Left lung (tissue), 8 donors: ENCODE results near the gene ITGB4. TPM values are rescaled to one million over a fixed set of nuclear protein-coding genes. Genes with fewer than 3 reads are reported as not detected.

Experiments
- microRNA-seq, 2 donors: library from miRNA; unstranded; fragments of <30 nt; microRNA quantifications; one replicate each; pipeline ENCODE4, GENCODE V29; 2019
- polyA plus RNA-seq, 6 donors: library from polyadenylated mRNA; unstranded; fragments of 120-200 nt; gene quantifications; one replicate each; pipeline ENCODE4 v1.2.1, GENCODE V29; 2013; ENCODE audit not compliant: insufficient read length in 6 of 6
- total RNA-seq, 2 donors: library from RNA; stranded (reverse); fragmentation: NEBNext Ultra II Directional; extraction: Animal tissue kit (Norgen Biotek cat#: 25700); gene quantifications; one replicate each; pipeline ENCODE4 v1.2.1, GENCODE V29; 2021
- donor health status: DM: no; HTN: yes; CAD: no.
- donor health status: DM: no; HTN: no; CAD: no.

Gene ITGB4
- total and polyA plus RNA-seq, 8 donors = 4.6 to 54.8 (median 9.5) TPM

Small RNAs within 50 kb of the gene (microRNA-seq; reads per million reads assigned to microRNA genes)
- 0.34 to 1.1 reads per million in 2 donors for gene MIR4738

Other genes starting within 250 kb of the ITGB4 start
- 10 to 100 TPM; 43.8 to 74.4 TPM for gene CASKIN2, start 205.9 kb upstream of the ITGB4 start, total RNA-seq
- 10 to 100 TPM; 17.9 to 31.3 (median 26.0) TPM for gene CASKIN2, start 205.9 kb upstream of the ITGB4 start, polyA plus RNA-seq
- gene TSEN54, start 204.9 kb upstream of the ITGB4 start, total RNA-seq = 10 to 100 TPM; 15.8 to 22.9 TPM
- gene TSEN54, start 204.9 kb upstream of the ITGB4 start, polyA plus RNA-seq = 10 to 100 TPM; 38.4 to 54.0 (median 41.9) TPM
- 100 to 1,000 TPM; 161 to 173 TPM for gene LLGL2, start 195.8 kb upstream of the ITGB4 start, total RNA-seq
- gene LLGL2, start 195.8 kb upstream of the ITGB4 start, polyA plus RNA-seq = 10 to 100 TPM; 38.0 to 66.0 (median 48.1) TPM
- gene MYO15B, start 133.7 kb upstream of the ITGB4 start, total RNA-seq = 100 to 1,000 TPM; 125 to 127 TPM
- 100 to 1,000 TPM; 163 to 350 (median 238) TPM for gene MYO15B, start 133.7 kb upstream of the ITGB4 start, polyA plus RNA-seq
- 1 to 10 TPM; 1.0 to 1.7 TPM for gene SMIM5, start 88.0 kb upstream of the ITGB4 start, total RNA-seq
- gene SMIM5, start 88.0 kb upstream of the ITGB4 start, polyA plus RNA-seq = 1 to 10 TPM; 1.7 to 3.4 (median 2.4) TPM
- gene RECQL5, start 54.3 kb upstream of the ITGB4 start, total RNA-seq = 10 to 100 TPM; 28.5 to 35.5 TPM
- 10 to 100 TPM; 28.9 to 43.0 (median 35.8) TPM for gene RECQL5, start 54.3 kb upstream of the ITGB4 start, polyA plus RNA-seq
- 10 to 100 TPM; 58.9 to 80.8 TPM for gene SAP30BP, start 54.1 kb upstream of the ITGB4 start, total RNA-seq
- gene SAP30BP, start 54.1 kb upstream of the ITGB4 start, polyA plus RNA-seq = 100 to 1,000 TPM in 5 of 6 donors, 10 to 100 TPM in 1; 97.7 to 111 (median 102) TPM
- 10 to 100 TPM; 38.1 to 39.6 TPM for gene GALK1, start 43.7 kb downstream of the ITGB4 start, total RNA-seq
- 10 to 100 TPM; 10.3 to 19.2 (median 15.0) TPM for gene GALK1, start 43.7 kb downstream of the ITGB4 start, polyA plus RNA-seq
- gene UNK, start 63.3 kb downstream of the ITGB4 start, total RNA-seq = 10 to 100 TPM; 19.8 to 24.6 TPM
- 10 to 100 TPM; 48.4 to 54.6 (median 50.6) TPM for gene UNK, start 63.3 kb downstream of the ITGB4 start, polyA plus RNA-seq
- 10 to 100 TPM; 60.5 to 91.4 TPM for gene UNC13D, start 122.9 kb downstream of the ITGB4 start, total RNA-seq
- 10 to 100 TPM; 24.9 to 49.5 (median 36.6) TPM for gene UNC13D, start 122.9 kb downstream of the ITGB4 start, polyA plus RNA-seq
- gene WBP2, start 133.9 kb downstream of the ITGB4 start, total RNA-seq = 100 to 1,000 TPM; 119 to 132 TPM
- gene WBP2, start 133.9 kb downstream of the ITGB4 start, polyA plus RNA-seq = 10 to 100 TPM; 64.1 to 78.0 (median 73.6) TPM
- gene TRIM47, start 157.1 kb downstream of the ITGB4 start, total RNA-seq = 10 to 100 TPM; 43.0 to 63.8 TPM
- gene TRIM47, start 157.1 kb downstream of the ITGB4 start, polyA plus RNA-seq = 10 to 100 TPM; 13.4 to 26.9 (median 20.3) TPM
- gene TRIM65, start 175.5 kb downstream of the ITGB4 start, total RNA-seq = 10 to 100 TPM; 26.3 to 35.1 TPM
- gene TRIM65, start 175.5 kb downstream of the ITGB4 start, polyA plus RNA-seq = 10 to 100 TPM; 15.8 to 30.9 (median 19.1) TPM
- gene MRPL38, start 183.4 kb downstream of the ITGB4 start, total RNA-seq = 10 to 100 TPM; 80.5 to 81.8 TPM
- 10 to 100 TPM; 61.1 to 86.4 (median 71.7) TPM for gene MRPL38, start 183.4 kb downstream of the ITGB4 start, polyA plus RNA-seq
- 10 to 100 TPM; 12.1 to 13.1 TPM for gene FBF1, start 219.6 kb downstream of the ITGB4 start, total RNA-seq
- 10 to 100 TPM in 1 of 6 donors, 1 to 10 TPM in 5; 7.3 to 11.4 (median 8.7) TPM for gene FBF1, start 219.6 kb downstream of the ITGB4 start, polyA plus RNA-seq